Measurements from ENCODE around the gene CD300C. TPM values are rescaled to one million over a fixed set of nuclear protein-coding genes. Genes with fewer than 3 reads are reported as not detected.

Gene CD300C
- total RNA-seq, 1 experiment from 2014 or later: not detected

- Mint-ChIP-seq H3K4me1 (ENCODE audit: low read depth, unreplicated experiment) (no peaks in the 10 kb centered on the region), H3K4me3 (ENCODE audit: low read depth, unreplicated experiment) (no peak overlapping the region), H3K27ac (ENCODE audit: unreplicated experiment) (no peak overlapping the region), H3K27me3 (ENCODE audit: unreplicated experiment) (peaks cover 79% of the 10 kb centered on the region), H3K9me3 (ENCODE audit: low read depth, unreplicated experiment) (peaks cover 3% of the 10 kb centered on the region), H3K36me3 (ENCODE audit: insufficient read depth, unreplicated experiment) (no peaks in the 10 kb centered on the region)
- BruUV-seq (replicated peaks): no TSS peak
- CTCF ChIA-PET: interaction anchor here (0.6 kb wide), 2 partner anchors 37 to 48 kb away, joined by 4 read pairs; no protein-coding TSS in a partner anchor
- no peak for DNase-seq
- TF ChIP-seq, protein P1, sequence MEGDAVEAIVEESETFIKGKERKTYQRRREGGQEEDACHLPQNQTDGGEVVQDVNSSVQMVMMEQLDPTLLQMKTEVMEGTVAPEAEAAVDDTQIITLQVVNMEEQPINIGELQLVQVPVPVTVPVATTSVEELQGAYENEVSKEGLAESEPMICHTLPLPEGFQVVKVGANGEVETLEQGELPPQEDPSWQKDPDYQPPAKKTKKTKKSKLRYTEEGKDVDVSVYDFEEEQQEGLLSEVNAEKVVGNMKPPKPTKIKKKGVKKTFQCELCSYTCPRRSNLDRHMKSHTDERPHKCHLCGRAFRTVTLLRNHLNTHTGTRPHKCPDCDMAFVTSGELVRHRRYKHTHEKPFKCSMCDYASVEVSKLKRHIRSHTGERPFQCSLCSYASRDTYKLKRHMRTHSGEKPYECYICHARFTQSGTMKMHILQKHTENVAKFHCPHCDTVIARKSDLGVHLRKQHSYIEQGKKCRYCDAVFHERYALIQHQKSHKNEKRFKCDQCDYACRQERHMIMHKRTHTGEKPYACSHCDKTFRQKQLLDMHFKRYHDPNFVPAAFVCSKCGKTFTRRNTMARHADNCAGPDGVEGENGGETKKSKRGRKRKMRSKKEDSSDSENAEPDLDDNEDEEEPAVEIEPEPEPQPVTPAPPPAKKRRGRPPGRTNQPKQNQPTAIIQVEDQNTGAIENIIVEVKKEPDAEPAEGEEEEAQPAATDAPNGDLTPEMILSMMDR (IDR thresholded peaks at IDR 0.05; ENCODE audit: unreplicated experiment): no peak
- intact Hi-C loops (cut with micrococcal nuclease; ENCODE audit: unreplicated experiment): loop anchor here (2.0 to 10.0 kb wide), 3 partner anchors 34 to 197 kb away; no protein-coding TSS in a partner anchor
Observed at GRCh38 chr17:74491626-74492025, 54.3 kb downstream of the CD300C start.

Other genes with a start within 250 kb of the CD300C start
- not detected in 2 replicates for gene KIF19, start 219.9 kb downstream of the CD300C start, total RNA-seq (2022)
- gene BTBD17, start 184.2 kb downstream of the CD300C start, total RNA-seq (2022): not detected in 2 replicates
- gene GPR142, start 178.6 kb downstream of the CD300C start, total RNA-seq (2022): not detected in 2 replicates
- 37.3 and 48.7 TPM in 2 replicates for gene GPRC5C, start 114.0 kb downstream of the CD300C start, total RNA-seq (2022)
- 0.45 TPM in 1 of 2 replicates, not detected in the other for gene CD300A, start 79.5 kb downstream of the CD300C start, total RNA-seq (2022)
- gene CD300LB, start 14.6 kb downstream of the CD300C start, total RNA-seq (2022): not detected in 2 replicates
- not detected in 2 replicates for gene CD300H, start 21.4 kb upstream of the CD300C start, total RNA-seq (2022)
- not detected in 2 replicates for gene CD300LD, start 46.2 kb upstream of the CD300C start, total RNA-seq (2022)
- not detected in 2 replicates for gene CD300E, start 77.6 kb upstream of the CD300C start, total RNA-seq (2022)
- gene CD300LF, start 166.8 kb upstream of the CD300C start, total RNA-seq (2022): not detected in 2 replicates
- gene RAB37, start 191.1 kb upstream of the CD300C start, total RNA-seq (2022): 0.21 TPM in 1 of 2 replicates, not detected in the other
- gene NHERF1, start 202.5 kb upstream of the CD300C start, total RNA-seq (2022): 114 and 143 TPM in 2 replicates
- gene NAT9, start 230.2 kb upstream of the CD300C start, total RNA-seq (2022): 66.5 and 74.7 TPM in 2 replicates

Data from Calu3 (cell line).